Measurements from ENCODE around the gene PXMP2. TPM values are rescaled to one million over a fixed set of nuclear protein-coding genes. Genes with fewer than 3 reads are reported as not detected.

Gene PXMP2
- total and polyA plus RNA-seq, 9 donors = 17.7 to 28.9 (median 23.2) TPM

DNA sequence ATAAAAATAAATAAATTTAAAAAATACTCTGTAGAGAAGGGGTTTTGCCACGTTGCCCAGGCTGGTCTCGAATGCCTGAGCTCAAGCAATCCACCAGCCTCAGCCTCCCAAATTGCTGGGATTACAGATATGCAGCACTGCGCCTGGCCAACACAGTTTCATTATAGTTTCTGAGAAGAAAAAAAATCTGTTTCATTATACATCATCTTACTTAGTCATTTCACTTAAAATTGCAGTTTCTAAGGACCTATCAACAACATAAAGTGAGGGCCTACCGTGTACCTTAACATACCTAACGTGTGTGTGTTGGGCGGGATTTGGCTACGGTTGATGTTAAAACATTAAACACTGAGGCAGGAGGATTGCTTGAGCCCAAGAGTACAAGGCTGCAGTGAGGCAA lies 40.5 kb upstream of the PXMP2 start:
- H3K4me1 ChIP-seq (ENCODE audit: control insufficient read depth, insufficient read depth, low read length) = no peaks in the 10 kb centered on the region
- peaks cover 68% of the 10 kb centered on the region for H3K36me3 ChIP-seq (ENCODE audit: control insufficient read depth, insufficient read depth, low read length)
- no peak overlapping the region for H3K27ac ChIP-seq (ENCODE audit: low read length)
- no peaks in the 10 kb centered on the region for H3K9me3 ChIP-seq (replicated peaks; ENCODE audit: control insufficient read depth, low read depth, low read length)
- no CpG with 5 or more reads among the region's 7 CpGs for WGBS (ENCODE audit: insufficient coverage)
- no peak overlapping the region for H3K4me3 ChIP-seq (ENCODE audit: low read length)
- no peak for DNase-seq
- H3K27me3 ChIP-seq (ENCODE audit: control insufficient read depth, insufficient read depth, low read length) = no peaks in the 10 kb centered on the region

DNA sequence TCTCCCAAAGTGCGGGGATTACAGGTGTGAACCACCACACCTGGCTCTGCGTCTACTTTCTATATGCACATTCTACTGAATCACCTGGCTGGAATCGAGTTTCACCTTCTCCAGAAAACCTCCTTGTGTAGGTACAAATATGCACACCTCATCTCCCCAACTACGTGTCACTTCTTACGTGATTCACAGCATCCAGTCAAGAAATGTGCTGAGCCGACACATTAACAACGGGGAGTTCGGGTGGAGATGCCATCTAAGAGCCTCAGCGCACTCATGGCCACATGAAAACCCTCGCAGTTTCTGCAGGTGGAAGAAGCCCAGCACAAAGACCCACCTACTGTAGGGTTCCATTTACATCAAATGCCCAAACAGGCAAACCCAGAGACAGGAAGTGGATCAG lies 39.5 kb upstream of the PXMP2 start:
- Histone ChIP-seq H3K27ac (ENCODE audit: low read length) (no peak overlapping the region), H3K4me3 (ENCODE audit: low read length) (no peak overlapping the region), H3K27me3 (ENCODE audit: control insufficient read depth, insufficient read depth, low read length) (no peaks in the 10 kb centered on the region), H3K9me3 (replicated peaks; ENCODE audit: control insufficient read depth, low read depth, low read length) (no peaks in the 10 kb centered on the region), H3K4me1 (ENCODE audit: control insufficient read depth, insufficient read depth, low read length) (no peaks in the 10 kb centered on the region), H3K36me3 (ENCODE audit: control insufficient read depth, insufficient read depth, low read length) (peaks cover 61% of the 10 kb centered on the region)
- WGBS (ENCODE audit: insufficient coverage) = 93% methylated on average over 5 of the region's 10 CpGs
- DNase-seq = no peak

DNA sequence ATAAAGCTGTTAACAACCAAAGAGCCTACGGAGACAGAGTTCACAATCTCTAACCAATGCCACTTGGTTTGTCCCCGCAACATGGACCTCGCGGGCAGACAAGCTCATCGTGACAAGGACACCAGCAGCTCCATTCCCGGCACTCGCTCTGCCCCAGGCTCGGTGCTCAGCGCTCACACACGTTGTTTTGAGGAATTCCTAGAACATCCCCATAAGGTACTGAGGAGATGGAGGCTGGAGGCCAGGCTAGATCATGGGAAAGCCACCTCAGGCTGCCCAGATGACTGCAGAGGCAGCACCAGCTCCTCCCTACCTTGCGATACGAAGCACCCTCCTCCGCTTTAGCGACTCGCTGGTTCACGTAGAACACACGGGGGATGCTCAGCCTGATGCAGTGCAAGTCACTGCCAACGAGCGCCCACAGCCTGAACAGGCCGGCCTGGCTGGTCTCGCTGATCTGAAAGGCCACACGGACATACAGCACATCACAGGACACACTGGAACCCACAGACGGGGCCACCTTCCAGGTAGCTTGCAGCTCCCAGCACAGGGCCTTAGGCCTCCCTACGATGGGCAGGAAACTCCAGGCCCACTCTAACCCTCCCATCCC lies 38.7 kb upstream of the PXMP2 start:
- 93% methylated on average over 19 of the region's 24 CpGs for WGBS (ENCODE audit: insufficient coverage)

DNA sequence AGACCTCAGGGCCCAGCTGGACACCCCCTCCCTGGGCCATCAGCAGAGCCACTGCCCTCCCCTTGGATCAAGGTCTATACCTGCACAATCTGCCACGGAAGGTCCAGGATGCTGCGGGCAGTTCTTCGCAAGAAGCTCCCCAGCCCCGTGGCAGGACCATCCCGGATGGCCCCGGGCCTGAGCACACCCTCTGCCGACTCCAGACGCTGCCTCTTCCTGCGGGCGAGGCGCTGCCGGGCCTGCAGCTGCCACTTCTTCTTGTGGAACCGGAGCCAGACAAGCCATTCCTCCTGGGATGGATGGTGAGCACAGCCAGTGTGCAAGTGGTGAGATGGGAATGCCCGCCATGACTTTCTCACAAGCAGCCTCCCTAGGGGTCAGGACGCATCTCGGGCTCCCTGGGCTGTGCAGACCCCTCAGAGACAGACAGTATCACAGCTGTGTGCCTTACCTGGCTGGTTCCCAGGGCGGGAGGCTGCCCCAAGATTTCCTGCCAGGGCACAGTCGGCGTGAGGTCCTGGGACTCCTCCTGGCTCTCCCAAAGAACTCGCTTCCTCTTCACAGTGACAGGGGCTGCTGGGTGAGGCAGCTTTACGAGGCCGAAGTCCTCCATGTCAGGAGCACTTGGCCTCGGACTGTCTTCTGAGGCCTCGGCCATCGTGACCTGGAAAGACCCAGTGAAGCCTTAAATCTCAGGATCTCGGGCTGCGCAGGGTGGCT lies 38.0 kb upstream of the PXMP2 start:
- Histone ChIP-seq H3K4me1 (ENCODE audit: control insufficient read depth, insufficient read depth, low read length) (no peaks in the 10 kb centered on the region), H3K27ac (ENCODE audit: low read length) (no peak overlapping the region), H3K27me3 (ENCODE audit: control insufficient read depth, insufficient read depth, low read length) (no peaks in the 10 kb centered on the region), H3K9me3 (replicated peaks; ENCODE audit: control insufficient read depth, low read depth, low read length) (no peaks in the 10 kb centered on the region), H3K36me3 (ENCODE audit: control insufficient read depth, insufficient read depth, low read length) (peaks cover 54% of the 10 kb centered on the region), H3K4me3 (ENCODE audit: low read length) (no peak overlapping the region)
- DNase-seq = no peak
- WGBS (ENCODE audit: insufficient coverage) = 90% methylated on average over 26 of the region's 27 CpGs

More for the DNA sequence above, 38.7 kb upstream of the PXMP2 start:
- Histone ChIP-seq H3K4me3 (ENCODE audit: low read length) (no peak overlapping the region), H3K36me3 (ENCODE audit: control insufficient read depth, insufficient read depth, low read length) (peaks cover 56% of the 10 kb centered on the region), H3K9me3 (replicated peaks; ENCODE audit: control insufficient read depth, low read depth, low read length) (no peaks in the 10 kb centered on the region), H3K27ac (ENCODE audit: low read length) (no peak overlapping the region), H3K4me1 (ENCODE audit: control insufficient read depth, insufficient read depth, low read length) (no peaks in the 10 kb centered on the region), H3K27me3 (ENCODE audit: control insufficient read depth, insufficient read depth, low read length) (no peaks in the 10 kb centered on the region)
- no peak for DNase-seq

DNA sequence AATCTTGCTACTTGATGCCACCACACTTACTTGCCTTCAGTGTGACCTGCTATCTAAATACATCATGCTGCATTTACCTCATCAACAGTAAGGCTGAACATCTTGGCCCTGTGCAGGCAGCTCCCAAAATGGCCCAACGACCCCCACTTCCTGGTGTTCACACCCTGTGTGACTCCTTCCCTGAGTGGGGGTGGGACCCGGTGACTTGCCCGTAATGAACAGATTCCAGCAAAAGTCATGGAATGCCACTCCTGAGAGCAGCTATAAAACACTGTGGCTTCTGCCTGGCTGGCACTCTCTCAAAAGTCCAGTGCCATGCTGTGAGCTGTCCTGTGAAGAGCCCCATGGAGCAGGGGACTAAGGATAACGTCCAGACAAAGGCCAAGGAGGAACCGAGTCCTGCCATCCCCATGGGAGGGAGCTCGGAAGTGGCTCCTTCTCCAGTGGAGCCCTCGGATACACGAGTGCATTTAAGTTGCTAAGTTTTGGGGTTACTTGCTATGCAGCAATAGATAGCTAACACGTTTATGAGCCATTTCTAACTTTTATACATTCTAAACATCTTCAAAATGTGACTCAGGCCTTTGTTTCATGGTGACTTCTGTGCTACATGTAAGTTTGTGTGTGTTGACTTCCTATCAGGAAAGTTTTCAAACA lies 35.8 kb upstream of the PXMP2 start:
- peaks cover 51% of the 10 kb centered on the region for H3K36me3 ChIP-seq (ENCODE audit: control insufficient read depth, insufficient read depth, low read length)
- no peaks in the 10 kb centered on the region for H3K9me3 ChIP-seq (replicated peaks; ENCODE audit: control insufficient read depth, low read depth, low read length)
- no peak for DNase-seq
- WGBS (ENCODE audit: insufficient coverage) = 74% methylated on average over 8 of the region's 9 CpGs
- no peaks in the 10 kb centered on the region for H3K27me3 ChIP-seq (ENCODE audit: control insufficient read depth, insufficient read depth, low read length)
- no peak overlapping the region for H3K4me3 ChIP-seq (ENCODE audit: low read length)
- H3K27ac ChIP-seq (ENCODE audit: low read length) = no peak overlapping the region
- H3K4me1 ChIP-seq (ENCODE audit: control insufficient read depth, insufficient read depth, low read length) = no peaks in the 10 kb centered on the region

DNA sequence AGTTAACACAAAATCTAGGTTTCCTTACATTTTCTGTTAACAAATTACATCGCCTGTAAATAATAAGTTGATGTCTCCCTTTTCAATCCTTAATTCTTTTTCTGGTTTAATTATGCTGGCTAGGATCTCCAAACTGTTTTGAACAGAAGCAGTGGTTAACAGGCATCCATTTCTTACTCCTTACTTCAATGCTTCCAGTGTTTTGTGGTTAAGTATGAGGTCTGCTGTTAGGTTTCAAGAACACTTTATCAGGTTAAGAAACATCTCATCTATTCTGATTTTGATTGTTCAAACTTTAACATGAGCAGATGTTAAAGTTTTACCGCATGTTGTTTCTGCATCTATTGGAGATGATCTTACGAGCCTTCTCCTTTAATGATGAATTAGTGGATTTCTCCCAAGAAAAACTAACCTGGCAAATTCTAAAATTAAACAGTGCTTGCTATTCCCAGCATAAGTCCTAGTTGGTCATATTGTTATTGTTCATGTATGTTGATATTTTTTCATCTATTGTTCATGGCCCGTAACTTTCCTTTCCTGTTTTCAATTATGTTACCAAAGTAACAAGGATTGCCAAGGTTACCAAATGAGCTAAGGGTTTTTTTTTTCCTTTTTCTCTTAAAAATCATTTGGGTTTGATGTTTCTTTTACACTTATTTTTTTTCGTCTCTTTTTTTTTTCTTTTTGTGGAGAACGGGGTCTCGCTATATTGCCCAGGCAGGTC lies 33.7 kb upstream of the PXMP2 start:
- Histone ChIP-seq H3K9me3 (replicated peaks; ENCODE audit: control insufficient read depth, low read depth, low read length) (no peaks in the 10 kb centered on the region), H3K36me3 (ENCODE audit: control insufficient read depth, insufficient read depth, low read length) (peaks cover 56% of the 10 kb centered on the region), H3K4me1 (ENCODE audit: control insufficient read depth, insufficient read depth, low read length) (no peaks in the 10 kb centered on the region), H3K4me3 (ENCODE audit: low read length) (no peak overlapping the region), H3K27me3 (ENCODE audit: control insufficient read depth, insufficient read depth, low read length) (no peaks in the 10 kb centered on the region), H3K27ac (ENCODE audit: low read length) (no peak overlapping the region)
- WGBS (ENCODE audit: insufficient coverage) = no CpG with 5 or more reads among the region's 7 CpGs
- DNase-seq = no peak

DNA sequence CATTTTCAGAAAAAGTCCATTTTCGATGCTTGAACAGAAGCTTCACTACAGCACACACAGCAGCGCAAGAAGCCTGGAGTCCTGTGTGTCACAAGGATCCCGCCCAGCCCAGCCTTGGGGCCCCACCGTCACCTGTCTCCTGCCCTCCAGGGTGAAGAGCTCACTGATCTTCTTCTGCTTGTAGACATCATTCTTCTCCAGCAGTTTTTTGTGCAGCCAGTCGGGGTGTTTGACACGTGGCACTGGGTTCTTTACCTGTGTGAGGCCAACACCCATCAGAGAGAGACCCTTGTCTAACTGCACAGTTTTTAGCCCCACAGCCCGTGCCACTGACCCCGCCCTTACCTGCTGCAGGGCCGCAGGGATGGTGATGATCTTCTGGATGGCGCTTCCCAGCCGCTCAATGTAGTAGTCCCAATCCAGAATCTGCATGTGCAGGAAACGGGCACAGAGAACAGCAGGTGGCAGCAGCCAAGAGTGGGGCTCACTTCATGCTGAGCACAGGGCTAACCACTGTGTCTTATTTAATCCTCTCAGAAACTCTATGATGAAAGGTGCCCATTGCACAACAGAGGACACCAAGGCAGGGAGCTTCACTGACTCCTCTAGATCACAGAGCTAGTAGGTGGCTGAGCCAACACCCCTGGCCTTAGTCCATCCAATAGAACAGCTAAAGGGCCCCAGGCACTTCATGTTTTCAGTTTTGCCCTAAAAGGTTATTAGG lies 30.2 kb upstream of the PXMP2 start:
- WGBS (ENCODE audit: insufficient coverage) = 98% methylated on average over 11 of the region's 12 CpGs

DNA sequence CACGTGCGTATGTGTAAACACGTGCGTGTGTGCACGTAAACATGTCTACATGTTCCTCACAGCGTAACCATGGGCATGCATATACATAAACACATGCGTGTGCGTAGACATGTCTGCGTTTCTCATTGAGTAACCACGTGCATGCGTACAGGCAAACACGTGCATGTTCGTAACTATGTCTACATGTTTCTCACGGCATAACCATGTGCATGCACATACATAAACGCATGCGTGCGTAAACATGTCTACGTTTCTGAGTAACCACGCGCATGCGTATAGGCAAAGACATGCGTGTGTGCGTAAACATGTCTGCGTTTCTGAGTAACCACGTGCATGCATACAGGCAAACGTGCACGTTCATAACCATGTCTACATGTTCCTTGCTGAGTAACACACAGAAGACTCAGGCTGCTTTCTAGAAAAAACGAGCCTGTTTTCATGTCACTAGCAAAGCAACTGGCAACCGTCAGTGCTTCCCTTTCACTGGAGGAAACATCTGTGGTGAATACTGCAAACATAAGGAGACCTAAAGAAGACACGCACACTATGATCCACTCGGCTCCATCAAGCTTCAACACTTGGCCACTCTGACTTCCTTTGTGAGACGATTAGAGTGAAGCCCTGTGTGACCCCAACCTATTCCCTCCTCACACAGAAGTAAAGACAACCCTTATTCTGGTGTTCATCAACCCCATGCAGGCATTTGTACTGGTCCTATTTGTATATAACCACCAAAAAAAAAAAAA lies 29.1 kb upstream of the PXMP2 start:
- H3K4me3 ChIP-seq (ENCODE audit: low read length) = no peak overlapping the region
- WGBS (ENCODE audit: insufficient coverage) = 90% methylated on average over 29 of the region's 32 CpGs
- DNase-seq = peak; percentile 53
- no peak overlapping the region for H3K27ac ChIP-seq (ENCODE audit: low read length)
- peaks cover 74% of the 10 kb centered on the region for H3K36me3 ChIP-seq (ENCODE audit: control insufficient read depth, insufficient read depth, low read length)
- H3K4me1 ChIP-seq (ENCODE audit: control insufficient read depth, insufficient read depth, low read length) = no peaks in the 10 kb centered on the region
- no peaks in the 10 kb centered on the region for H3K9me3 ChIP-seq (replicated peaks; ENCODE audit: control insufficient read depth, low read depth, low read length)
- no peaks in the 10 kb centered on the region for H3K27me3 ChIP-seq (ENCODE audit: control insufficient read depth, insufficient read depth, low read length)

More for the DNA sequence above, 30.2 kb upstream of the PXMP2 start:
- Histone ChIP-seq H3K4me1 (ENCODE audit: control insufficient read depth, insufficient read depth, low read length) (no peaks in the 10 kb centered on the region), H3K27ac (ENCODE audit: low read length) (no peak overlapping the region), H3K9me3 (replicated peaks; ENCODE audit: control insufficient read depth, low read depth, low read length) (no peaks in the 10 kb centered on the region), H3K36me3 (ENCODE audit: control insufficient read depth, insufficient read depth, low read length) (peaks cover 67% of the 10 kb centered on the region), H3K4me3 (ENCODE audit: low read length) (no peak overlapping the region), H3K27me3 (ENCODE audit: control insufficient read depth, insufficient read depth, low read length) (no peaks in the 10 kb centered on the region)
- DNase-seq = no peak

DNA sequence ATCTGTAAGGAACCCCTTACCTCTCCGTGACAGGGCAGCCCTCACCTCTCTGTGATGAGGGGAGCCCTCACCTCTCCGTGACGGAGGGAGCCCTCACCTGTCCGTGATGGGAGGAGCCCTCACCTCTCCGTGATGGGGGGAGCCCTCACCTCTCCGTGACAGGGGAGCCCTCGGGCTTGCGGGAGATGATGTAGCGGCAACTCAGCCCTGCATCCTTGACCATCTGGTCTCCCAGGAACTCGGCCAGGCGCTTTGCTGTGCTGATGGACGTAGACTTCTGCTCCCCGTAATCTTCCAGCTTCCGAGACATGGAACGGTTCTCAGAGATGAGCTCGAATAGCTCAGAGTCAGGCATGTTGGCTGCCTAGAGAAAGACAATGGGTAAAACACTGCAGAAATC lies 28.2 kb upstream of the PXMP2 start:
- Histone ChIP-seq H3K4me3 (ENCODE audit: low read length) (no peak overlapping the region), H3K36me3 (ENCODE audit: control insufficient read depth, insufficient read depth, low read length) (peaks cover 82% of the 10 kb centered on the region), H3K27ac (ENCODE audit: low read length) (no peak overlapping the region), H3K27me3 (ENCODE audit: control insufficient read depth, insufficient read depth, low read length) (no peaks in the 10 kb centered on the region), H3K9me3 (replicated peaks; ENCODE audit: control insufficient read depth, low read depth, low read length) (no peaks in the 10 kb centered on the region), H3K4me1 (ENCODE audit: control insufficient read depth, insufficient read depth, low read length) (no peaks in the 10 kb centered on the region)
- WGBS (ENCODE audit: insufficient coverage) = 86% methylated on average over 11 of the region's 16 CpGs
- DNase-seq = no peak

All from muscle of leg (tissue), 11 donors.